Mucosa of descending colon (tissue), 3 donors: Measurements from ENCODE around the gene SNPH. TPM values are rescaled to one million over a fixed set of nuclear protein-coding genes. Genes with fewer than 3 reads are reported as not detected.
A peak's percentile ranks its signal among the peaks of the same experiment; 100 is the strongest.

ENCODE experiments used
- ATAC-seq: fragments of 200-7000 bp; cut with Tn5 transposase; one replicate; pipeline ENCODE4 v1.9.1; 2020; ENCODE audit warnings: mild to moderate bottlenecking, moderate library complexity
- DNase-seq, 3 donors: peaks; one replicate each; pipeline ENCODE4 v3.0.0-alpha.2; 2020
- H3K36me3 ChIP-seq: fragments of 200-600 bp; one replicate; pipeline ENCODE4 v1.8.0; 2021; ENCODE audit warnings: low read depth, mild to moderate bottlenecking
- H3K4me1 ChIP-seq: fragments of 200-600 bp; one replicate; pipeline ENCODE4 v1.8.0; 2021; ENCODE audit warnings: low read depth, mild to moderate bottlenecking
- H3K4me3 ChIP-seq: fragments of 200-600 bp; one replicate; pipeline ENCODE4 v1.8.0; 2021; ENCODE audit warnings: mild to moderate bottlenecking
- H3K9me3 ChIP-seq: fragments of 200-600 bp; one replicate; pipeline ENCODE4 v1.8.0; 2021; ENCODE audit warnings: mild to moderate bottlenecking
- intact Hi-C, 2 donors: fragments of 100-400 bp; cut with DNase I in 1 of 2; cut with micrococcal nuclease in 1 of 2; formaldehyde crosslinking; loops; one replicate each; pipeline versions ENCODE4 v1.11.0 to v1.11.1; 2022; cut with DNase I, micrococcal nuclease
- total RNA-seq, 3 donors: library from RNA; stranded (reverse); fragmentation: NEBNext Ultra II Directional in 2 of 3; extraction: Animal tissue kit (Norgen Biotek cat#: 25700) in 2 of 3; gene quantifications; one replicate each; pipeline versions ENCODE4 v1.2.1 to v1.2.4, GENCODE V29; 2021 to 2023
- TF ChIP-seq, protein P1 (sequence below): fragments of 200-600 bp; IDR thresholded peaks from one replicate; pipeline ENCODE4 v1.8.0; 2022; ENCODE audit warnings: antibody characterized with exemption, mild to moderate bottlenecking
- donor health status: DM: no; HTN: no; CAD: no; lungs with moderate emphysema.
- donor health status: DM: no; HTN: no; CAD: no.
- donor health status: DM: no; HTN: yes; CAD: no.

SNPH gene
- total RNA-seq, 3 donors from 2014 or later: 1.1 to 11.7 (median 2.2) TPM

DNA sequence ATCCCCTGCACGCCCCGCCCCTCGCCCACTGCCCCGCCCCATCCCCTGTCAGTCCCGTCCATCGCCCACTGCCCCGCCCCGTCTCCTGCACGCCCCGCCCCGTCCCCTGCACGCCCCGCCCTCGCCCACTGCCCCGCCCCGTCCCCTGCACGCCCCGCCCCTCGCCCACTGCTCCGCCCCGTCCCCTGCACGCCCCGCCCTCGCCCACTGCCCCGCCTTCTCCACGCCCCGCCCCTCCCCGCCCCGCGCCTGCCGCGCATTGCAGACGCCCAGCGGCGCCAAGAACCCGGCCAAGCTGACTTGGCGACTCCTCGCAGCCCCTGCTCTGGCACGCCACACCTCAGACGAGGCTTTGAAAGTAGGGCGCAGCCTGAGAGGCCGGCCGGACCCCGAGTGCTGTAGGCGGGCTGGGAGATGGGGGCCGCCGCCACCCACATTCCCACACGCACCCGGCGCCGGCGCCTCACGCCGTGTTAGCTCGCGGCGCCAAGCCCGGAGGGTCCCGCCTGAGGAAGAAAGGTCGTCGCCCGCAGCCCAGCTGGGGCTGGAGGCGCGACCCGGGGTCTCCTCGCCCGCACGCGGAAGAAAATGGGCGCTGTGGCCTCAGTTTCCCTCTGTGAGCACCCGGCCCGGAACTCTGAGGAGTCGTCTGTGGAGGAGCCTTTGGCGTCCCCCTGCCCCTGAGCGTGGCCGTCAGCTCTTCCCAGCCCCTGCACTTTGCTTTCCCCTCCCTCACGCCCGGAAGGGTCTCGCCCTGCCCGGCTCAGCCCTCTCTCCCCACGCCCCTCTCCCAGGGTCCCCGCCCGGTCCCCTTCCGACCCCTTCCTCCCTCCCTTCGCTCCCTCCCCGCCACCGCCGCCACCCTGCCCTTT lies 40.1 kb upstream of the SNPH start, which contains the start of gene RAD21L1:
TSS of gene RAD21L1 (plus strand) at position 262 of the 872 bp plus-strand sequence. CDS start 2,410 bp downstream, outside the sequence.
- H3K4me3 ChIP-seq: peak within 1 kb of the TSS; percentile 11
- intact Hi-C loops: no loop called here
- H3K36me3 ChIP-seq: no peaks in the 10 kb centered on the region
- peak; percentile 61 to 84 (median 82) for DNase-seq
- TF ChIP-seq, protein P1, sequence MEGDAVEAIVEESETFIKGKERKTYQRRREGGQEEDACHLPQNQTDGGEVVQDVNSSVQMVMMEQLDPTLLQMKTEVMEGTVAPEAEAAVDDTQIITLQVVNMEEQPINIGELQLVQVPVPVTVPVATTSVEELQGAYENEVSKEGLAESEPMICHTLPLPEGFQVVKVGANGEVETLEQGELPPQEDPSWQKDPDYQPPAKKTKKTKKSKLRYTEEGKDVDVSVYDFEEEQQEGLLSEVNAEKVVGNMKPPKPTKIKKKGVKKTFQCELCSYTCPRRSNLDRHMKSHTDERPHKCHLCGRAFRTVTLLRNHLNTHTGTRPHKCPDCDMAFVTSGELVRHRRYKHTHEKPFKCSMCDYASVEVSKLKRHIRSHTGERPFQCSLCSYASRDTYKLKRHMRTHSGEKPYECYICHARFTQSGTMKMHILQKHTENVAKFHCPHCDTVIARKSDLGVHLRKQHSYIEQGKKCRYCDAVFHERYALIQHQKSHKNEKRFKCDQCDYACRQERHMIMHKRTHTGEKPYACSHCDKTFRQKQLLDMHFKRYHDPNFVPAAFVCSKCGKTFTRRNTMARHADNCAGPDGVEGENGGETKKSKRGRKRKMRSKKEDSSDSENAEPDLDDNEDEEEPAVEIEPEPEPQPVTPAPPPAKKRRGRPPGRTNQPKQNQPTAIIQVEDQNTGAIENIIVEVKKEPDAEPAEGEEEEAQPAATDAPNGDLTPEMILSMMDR: no peak
- peak; percentile 99 for ATAC-seq
- no peaks in the 10 kb centered on the region for H3K9me3 ChIP-seq
- peaks cover 15% of the 10 kb centered on the region for H3K4me1 ChIP-seq

DNA sequence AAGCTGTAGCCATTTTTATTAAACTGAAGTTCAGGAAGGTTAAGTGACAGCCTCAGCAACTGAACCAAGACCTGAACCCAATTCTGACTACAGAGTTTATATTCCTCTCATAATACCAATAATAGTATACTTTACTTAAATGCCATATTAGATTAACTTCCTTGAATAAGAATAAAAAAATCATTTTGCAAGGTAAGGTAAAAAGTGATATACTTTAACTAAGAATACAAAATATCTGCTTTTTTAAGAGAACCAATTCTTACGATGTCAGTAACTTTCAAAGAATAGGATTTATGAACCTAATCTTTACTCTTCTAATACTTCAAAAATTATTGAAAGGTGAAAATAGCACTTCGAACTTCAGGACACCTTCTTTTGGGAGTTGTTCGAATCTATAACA lies 36.6 kb upstream of the SNPH start:
- no peak for ATAC-seq
- Histone ChIP-seq H3K4me1 (peaks cover 15% of the 10 kb centered on the region), H3K4me3 (no peak overlapping the region), H3K36me3 (no peaks in the 10 kb centered on the region), H3K9me3 (no peaks in the 10 kb centered on the region)
- intact Hi-C loops: no loop called here
- DNase-seq: no peak
- TF ChIP-seq, protein P1: no peak

DNA sequence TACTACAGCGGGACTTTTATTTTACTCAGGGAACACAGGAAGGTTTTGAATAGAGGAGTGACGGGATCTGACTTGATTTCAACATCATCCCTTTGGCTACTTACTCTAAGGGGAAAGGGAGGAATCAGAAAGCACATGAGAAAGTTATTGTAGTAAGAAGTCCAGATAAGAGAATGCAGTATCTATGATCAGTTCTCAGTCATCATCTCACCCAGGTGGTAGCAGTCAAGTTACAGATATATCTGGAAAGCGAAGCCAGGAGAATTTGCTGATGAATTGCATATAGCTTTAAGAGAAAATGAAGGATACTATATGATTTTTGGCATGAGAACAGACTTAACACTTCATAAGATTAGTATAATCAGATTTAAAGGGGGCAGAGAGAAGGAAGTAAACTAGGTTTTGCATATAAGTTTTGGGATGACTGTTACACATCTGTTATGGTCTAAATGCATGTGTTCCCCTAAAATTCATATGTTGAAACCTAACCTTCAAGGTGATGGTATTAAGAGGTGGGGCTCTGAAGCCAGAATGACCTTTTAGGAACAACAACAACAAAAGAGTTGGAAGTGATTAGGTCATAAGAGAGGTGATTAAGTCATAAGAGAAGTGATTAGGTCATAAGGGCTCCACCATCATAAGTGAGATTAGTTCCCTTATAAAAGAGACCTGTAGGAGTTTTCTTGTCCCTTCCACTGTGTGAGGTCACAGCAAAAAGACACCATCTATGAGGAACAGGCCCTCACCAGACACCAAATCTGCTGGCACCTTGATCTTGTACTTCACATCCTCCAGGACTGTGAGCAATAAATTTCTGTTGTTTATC lies 33.6 kb upstream of the SNPH start:
- Histone ChIP-seq H3K36me3 (no peaks in the 10 kb centered on the region), H3K4me3 (no peak overlapping the region), H3K4me1 (no peaks in the 10 kb centered on the region), H3K9me3 (no peaks in the 10 kb centered on the region)
- DNase-seq (no peak), ATAC-seq (no peak)
- TF ChIP-seq, protein P1: no peak
- intact Hi-C loops: no loop called here

DNA sequence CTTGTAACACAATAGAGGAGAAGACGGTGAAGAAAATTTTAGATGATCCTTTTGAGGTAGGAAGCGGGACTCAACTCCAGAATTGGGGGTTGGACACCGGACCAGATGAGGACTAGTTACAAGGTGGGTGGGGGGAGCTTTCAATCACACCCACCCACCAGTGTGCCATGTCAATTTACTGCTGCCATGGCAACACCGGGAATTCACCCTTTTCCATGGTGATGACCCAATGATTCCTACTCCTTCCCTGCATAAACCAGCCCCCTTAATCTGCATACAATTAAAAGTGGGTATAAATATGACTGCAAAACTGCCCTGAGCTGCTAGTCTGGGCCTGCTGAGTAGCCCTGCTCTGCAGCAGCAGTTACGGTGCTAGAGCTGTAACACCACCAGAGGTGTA lies 25.5 kb upstream of the SNPH start:
- Histone ChIP-seq H3K9me3 (no peaks in the 10 kb centered on the region), H3K4me1 (no peaks in the 10 kb centered on the region), H3K36me3 (no peaks in the 10 kb centered on the region), H3K4me3 (no peak overlapping the region)
- ATAC-seq: no peak
- intact Hi-C loops: no loop called here
- TF ChIP-seq, protein P1: no peak
- DNase-seq: no peak

DNA sequence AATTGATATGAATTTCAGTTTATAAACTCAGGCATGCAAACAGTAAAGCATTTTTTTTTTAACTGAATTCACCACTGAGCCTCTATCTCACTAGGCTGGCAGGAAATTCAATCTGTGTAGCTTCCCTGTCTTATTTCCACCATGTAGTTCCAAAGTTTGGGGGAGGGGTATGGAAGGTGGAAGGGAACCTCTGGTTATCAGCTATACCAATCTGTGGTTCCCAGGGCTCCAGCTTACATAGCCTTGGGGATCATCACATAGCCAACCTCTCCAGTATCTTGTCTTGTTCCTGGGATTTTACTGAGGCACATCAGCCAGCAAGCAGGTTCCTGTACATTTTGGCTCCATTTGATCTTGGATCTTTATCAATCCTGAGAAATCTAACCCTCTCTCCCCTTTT lies 24.6 kb upstream of the SNPH start:
- no peaks in the 10 kb centered on the region for H3K9me3 ChIP-seq
- no peaks in the 10 kb centered on the region for H3K4me1 ChIP-seq
- no peaks in the 10 kb centered on the region for H3K36me3 ChIP-seq
- TF ChIP-seq, protein P1: no peak
- intact Hi-C loops: no loop called here
- no peak for ATAC-seq
- no peak overlapping the region for H3K4me3 ChIP-seq
- DNase-seq: no peak
